Transverse colon (tissue), 4 donors: Measurements from ENCODE around the gene ZDHHC14. TPM values are rescaled to one million over a fixed set of nuclear protein-coding genes. Genes with fewer than 3 reads are reported as not detected.

Experiments
- DNase-seq: peaks from one replicate; pipeline ENCODE4 v3.0.0-alpha.2; 2019
- H3K27ac ChIP-seq, 4 donors: fragments of 200-600 bp; sonication (generic); 2 replicates each; pipeline ENCODE4 v1.5.1; 2016 to 2018; ENCODE audit warnings: inconsistent platforms in 4 of 4
- H3K27me3 ChIP-seq: fragments of 200-600 bp; sonication (generic); 2 replicates; pipeline ENCODE4 v1.5.1; 2017; ENCODE audit warnings: inconsistent platforms
- H3K36me3 ChIP-seq, 4 donors: fragments of 200-600 bp; sonication (generic); 2 replicates each; pipeline ENCODE4 v1.5.1; 2017 to 2019; ENCODE audit warnings: inconsistent platforms in 4 of 4
- H3K4me1 ChIP-seq, 4 donors: fragments of 200-600 bp; sonication (generic); 2 replicates each; pipeline ENCODE4 v1.5.1; 2017 to 2020; ENCODE audit warnings: inconsistent platforms in 4 of 4
- H3K4me3 ChIP-seq, 4 donors: fragments of 200-600 bp; sonication (generic); 1 replicate in 1 of 4; 2 replicates in 3 of 4; pipeline versions ENCODE4 v1.5.1 to v1.6.1; 2017 to 2019; ENCODE audit warnings: inconsistent platforms in 4 of 4
- H3K9me3 ChIP-seq, 2 donors: fragments of 200-600 bp; sonication (generic); 2 replicates each; pipeline ENCODE4 v1.5.1; 2017 to 2019; ENCODE audit warnings: inconsistent platforms in 2 of 2
- CTCF ChIP-seq, 5 experiments: fragments of 200-600 bp in 3 of 5; fragments of 450-650 bp in 2 of 5; sonication (generic) in 3 of 5; IDR thresholded peaks; 1 replicate in 2 of 5; 2 replicates in 3 of 5; pipeline ENCODE4 v1.5.1; 2016 to 2017; ENCODE audit warnings: antibody characterized with exemption in 5 of 5, inconsistent platforms in 3 of 5, mild to moderate bottlenecking in 2 of 5, moderate library complexity in 1 of 5
- EP300 ChIP-seq: sonication (generic); formaldehyde crosslinking; IDR thresholded peaks from one replicate; pipeline ENCODE4 v1.6.1; 2017; ENCODE audit warnings: antibody characterized with exemption, low read depth
- POLR2A ChIP-seq: fragments of 450-650 bp; IDR thresholded peaks from one replicate; pipeline ENCODE4 v1.6.1; 2016; ENCODE audit warnings: antibody characterized with exemption, mild to moderate bottlenecking, moderate library complexity
- POLR2AphosphoS5 ChIP-seq, 3 donors: sonication (generic); formaldehyde crosslinking; IDR thresholded peaks; one replicate each; pipeline ENCODE4 v1.6.1; 2016; ENCODE audit warnings: antibody characterized with exemption in 3 of 3
- whole genome bisulfite sequencing, 2 donors: methylation state at CpG; one replicate each; pipeline ENCODE4 v1.1.5; 2018; ENCODE audit warnings: low coverage in 1 of 2; 5-methylcytosine and 5-hydroxymethylcytosine counted together
- in situ Hi-C, 4 donors: fragments of 200-750 bp; cut with MboI; loops; one replicate each; pipeline versions ENCODE4 v1.15.0 to v1.15.1; 2017; ENCODE audit warnings: low sequenced_read_pairs in 3 of 4, low pct_ligation_motif_present in 1 of 4, low pct_unique_long_range_greater_than_20kb in 1 of 4
- intact Hi-C: fragments of 100-400 bp; cut with DNase I; formaldehyde crosslinking; loops from one replicate; pipeline ENCODE4 v1.15.1; 2023; ENCODE audit warnings: low total_unique reads
- total RNA-seq, 4 donors: library from RNA; depleted of rRNA; stranded (reverse); fragments of >200 nt; gene quantifications; one replicate each; pipeline ENCODE4 v1.1.0, GENCODE V29; 2016

Gene ZDHHC14
- total RNA-seq, 4 donors from 2014 or later = 10.2 to 16.5 (median 12.5) TPM

- no peaks in the 10 kb centered on the region for H3K36me3 ChIP-seq
- peaks cover 0 to 15% (median 0%) of the 10 kb centered on the region in 4 donors for H3K4me1 ChIP-seq
- no peak for DNase-seq
- no peak overlapping the region for H3K27ac ChIP-seq
- in situ Hi-C loops (no loop called here), intact Hi-C loops (loop anchor here (5.0 kb wide), 1 partner anchor 339 kb away; no protein-coding TSS in a partner anchor)
- no peak for TF ChIP-seq POLR2AphosphoS5 (IDR thresholded peaks at IDR 0.05)
- no peak for TF ChIP-seq POLR2A
- no peak for TF ChIP-seq EP300
- TF ChIP-seq CTCF (IDR thresholded peaks at IDR 0.05) = no peak
- no peaks in the 10 kb centered on the region for H3K9me3 ChIP-seq
- H3K4me3 ChIP-seq = no peak overlapping the region
- no peaks in the 10 kb centered on the region for H3K27me3 ChIP-seq
- WGBS, 2 donors = 94% methylated on average over 5 of the region's 5 CpGs; no CpG with 5 or more reads in 1 of the 2 donors
Measured at GRCh38 chr6:157552820-157553485, 172.0 kb downstream of the ZDHHC14 start.

GRCh38 chr6:157554747-157555146 is 173.8 kb downstream of the ZDHHC14 start:
- WGBS, 2 donors = 92% methylated on average over 2 of the region's 2 CpGs; no CpG with 5 or more reads in 1 of the 2 donors
- H3K27ac ChIP-seq = no peak overlapping the region
- in situ Hi-C loops (no loop called here), intact Hi-C loops (loop anchor here (5.0 kb wide), 1 partner anchor 338 kb away; no protein-coding TSS in a partner anchor)
- peaks cover 0 to 25% (median 8%) of the 10 kb centered on the region in 4 donors for H3K4me1 ChIP-seq
- H3K4me3 ChIP-seq = no peak overlapping the region
- no peaks in the 10 kb centered on the region for H3K9me3 ChIP-seq
- no peaks in the 10 kb centered on the region for H3K27me3 ChIP-seq
- DNase-seq = no peak
- TF ChIP-seq CTCF (IDR thresholded peaks at IDR 0.05) = no peak
- no peak for TF ChIP-seq POLR2AphosphoS5 (IDR thresholded peaks at IDR 0.05)
- no peak for TF ChIP-seq EP300
- no peaks in the 10 kb centered on the region for H3K36me3 ChIP-seq

GRCh38 chr6:157555455-157556143 is 174.6 kb downstream of the ZDHHC14 start:
- Histone ChIP-seq H3K4me1 (peaks cover 0 to 24% (median 8%) of the 10 kb centered on the region in 4 donors), H3K36me3 (no peaks in the 10 kb centered on the region), H3K4me3 (no peak overlapping the region), H3K27ac (no peak overlapping the region), H3K27me3 (no peaks in the 10 kb centered on the region), H3K9me3 (no peaks in the 10 kb centered on the region)
- WGBS, 2 donors = 84 to 88% methylated on average over 3 to 16 of the region's 16 CpGs
- intact Hi-C loops = no loop called here
- no peak for DNase-seq
- in situ Hi-C loops = no loop called here
- no peak for TF ChIP-seq POLR2A
- no peak for TF ChIP-seq CTCF (IDR thresholded peaks at IDR 0.05)
- TF ChIP-seq EP300 = no peak
- no peak for TF ChIP-seq POLR2AphosphoS5 (IDR thresholded peaks at IDR 0.05)

GRCh38 chr6:157556144-157556645 is 175.2 kb downstream of the ZDHHC14 start:
- no peak for TF ChIP-seq POLR2AphosphoS5 (IDR thresholded peaks at IDR 0.05)
- TF ChIP-seq EP300 = no peak
- no peak for TF ChIP-seq CTCF (IDR thresholded peaks at IDR 0.05)
- no peak for TF ChIP-seq POLR2A
- in situ Hi-C loops = no loop called here
- no peaks in the 10 kb centered on the region for H3K36me3 ChIP-seq
- no peak overlapping the region for H3K4me3 ChIP-seq
- no peak for DNase-seq
- WGBS, 2 donors = 97% methylated on average over 15 of the region's 15 CpGs; no CpG with 5 or more reads in 1 of the 2 donors
- no peaks in the 10 kb centered on the region for H3K27me3 ChIP-seq
- H3K27ac ChIP-seq = peak overlapping the region in 1 of 4 donors; percentile 73
- peaks cover 0 to 19% (median 8%) of the 10 kb centered on the region in 4 donors for H3K4me1 ChIP-seq
- intact Hi-C loops = no loop called here
- no peaks in the 10 kb centered on the region for H3K9me3 ChIP-seq
